ENCODE measurements around the gene ASPHD2.

The ASPHD2 gene

DNA sequence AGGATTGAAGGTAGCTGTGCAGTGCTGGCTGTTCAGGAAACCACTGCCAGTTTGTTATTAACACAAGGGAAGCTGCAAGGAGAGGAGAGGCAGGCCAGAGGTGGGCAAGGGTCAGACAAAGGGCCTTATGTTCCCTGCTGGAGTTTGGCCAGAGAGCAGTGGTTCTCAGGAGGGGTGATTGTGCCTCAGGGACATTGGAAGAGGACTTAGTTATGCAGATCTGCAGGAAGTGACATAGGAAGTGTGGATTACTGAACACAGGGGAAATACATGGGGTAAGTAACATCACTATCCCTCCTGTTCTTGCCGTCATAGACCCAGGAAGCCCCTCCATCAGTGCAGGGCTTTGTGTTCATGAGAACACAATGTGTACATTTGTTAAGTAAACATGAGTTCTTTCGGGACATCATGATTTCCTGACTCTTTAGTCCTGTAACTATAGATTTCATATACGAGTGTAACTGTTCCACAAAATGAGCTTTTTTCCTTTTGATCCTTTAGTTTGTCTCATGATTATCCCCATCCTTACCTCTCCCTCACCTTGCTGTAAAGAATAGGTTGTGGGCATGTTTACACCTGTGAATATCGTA, 60.5 kb downstream of the ASPHD2 start:
- Histone ChIP-seq H3K27me3 (ENCODE audit: control insufficient read depth, low read length) (no peaks in the 10 kb centered on the region), H3K4me3 (ENCODE audit: low read length) (0 out of 2 replicates have a peak overlapping the region, but pooled peaks have one; percentile 5), H3K9me3 (ENCODE audit: control insufficient read depth, insufficient read depth, low read length) (no peaks in the 10 kb centered on the region), H3K4me1 (ENCODE audit: control insufficient read depth, low read length) (peaks cover 58% of the 10 kb centered on the region), H3K27ac (ENCODE audit: low read depth, low read length) (peak overlapping the region; percentile 98), H3K9me2 (replicated peaks; ENCODE audit: control insufficient read depth, low read length) (no peaks in the 10 kb centered on the region), H3K36me3 (ENCODE audit: control insufficient read depth, low read length) (peaks cover 88% of the 10 kb centered on the region), H3K4me2 (ENCODE audit: low read length) (peak overlapping the region; percentile 63), H4K20me1 (ENCODE audit: control insufficient read depth, insufficient read depth, low read depth, low read length) (no peaks in the 10 kb centered on the region), H3F3A (ENCODE audit: control insufficient read depth, insufficient read depth) (peaks cover 22% of the 10 kb centered on the region), H3K79me2 (ENCODE audit: control insufficient read depth, low read length) (peaks cover 80% of the 10 kb centered on the region)
- TF ChIP-seq CTCF (IDR thresholded peaks at IDR 0.05; ENCODE audit: low read depth, low read length, poor library complexity, severe bottlenecking) = no peak

- peaks cover 15% of the 10 kb centered on the region for H3F3A ChIP-seq (ENCODE audit: control insufficient read depth, insufficient read depth)
- H3K4me2 ChIP-seq (ENCODE audit: low read length) = no peak overlapping the region
- no peaks in the 10 kb centered on the region for H3K9me2 ChIP-seq (replicated peaks; ENCODE audit: control insufficient read depth, low read length)
- TF ChIP-seq EZH2phosphoT487 (IDR thresholded peaks at IDR 0.05; ENCODE audit: borderline replicate concordance, low read length) (no peak), CTCF (IDR thresholded peaks at IDR 0.05; ENCODE audit: low read depth, low read length, poor library complexity, severe bottlenecking) (no peak)
- no peaks in the 10 kb centered on the region for H3K9me3 ChIP-seq (ENCODE audit: control insufficient read depth, insufficient read depth, low read length)
- peaks cover 97% of the 10 kb centered on the region for H3K36me3 ChIP-seq (ENCODE audit: control insufficient read depth, low read length)
- no peak overlapping the region for H3K27ac ChIP-seq (ENCODE audit: low read depth, low read length)
- no peaks in the 10 kb centered on the region for H4K20me1 ChIP-seq (ENCODE audit: control insufficient read depth, insufficient read depth, low read depth, low read length)
- no peaks in the 10 kb centered on the region for H3K27me3 ChIP-seq (ENCODE audit: control insufficient read depth, low read length)
- peaks cover 31% of the 10 kb centered on the region for H3K4me1 ChIP-seq (ENCODE audit: control insufficient read depth, low read length)
- peaks cover 68% of the 10 kb centered on the region for H3K79me2 ChIP-seq (ENCODE audit: control insufficient read depth, low read length)
- no peak overlapping the region for H3K4me3 ChIP-seq (ENCODE audit: low read length)
These were observed 63.2 kb downstream of the ASPHD2 start for GRCh38 chr22:26492220-26492619.

GRCh38 chr22:26494506-26494905, 65.4 kb downstream of the ASPHD2 start:
- Histone ChIP-seq H3K9me2 (replicated peaks; ENCODE audit: control insufficient read depth, low read length) (no peaks in the 10 kb centered on the region), H3K27me3 (ENCODE audit: control insufficient read depth, low read length) (no peaks in the 10 kb centered on the region), H3K4me1 (ENCODE audit: control insufficient read depth, low read length) (peaks cover 8% of the 10 kb centered on the region), H4K20me1 (ENCODE audit: control insufficient read depth, insufficient read depth, low read depth, low read length) (no peaks in the 10 kb centered on the region), H3K36me3 (ENCODE audit: control insufficient read depth, low read length) (peaks cover 87% of the 10 kb centered on the region), H3F3A (ENCODE audit: control insufficient read depth, insufficient read depth) (peaks cover 6% of the 10 kb centered on the region; the same call in 1 of the 2 replicates), H3K9me3 (ENCODE audit: control insufficient read depth, insufficient read depth, low read length) (no peaks in the 10 kb centered on the region), H3K4me2 (ENCODE audit: low read length) (no peak overlapping the region), H3K4me3 (ENCODE audit: low read length) (no peak overlapping the region), H3K27ac (ENCODE audit: low read depth, low read length) (no peak overlapping the region), H3K79me2 (ENCODE audit: control insufficient read depth, low read length) (peaks cover 51% of the 10 kb centered on the region)
- no peak for TF ChIP-seq CTCF (IDR thresholded peaks at IDR 0.05; ENCODE audit: low read depth, low read length, poor library complexity, severe bottlenecking)

Measured in DOHH2 (cell line).